ENCODE results near the gene GNPNAT1. TPM values are rescaled to one million over a fixed set of nuclear protein-coding genes. Genes with fewer than 3 reads are reported as not detected.

Gene GNPNAT1
- total and polyA plus RNA-seq, 2 experiments from 2014 or later: 44.4 to 68.7 TPM

DNA sequence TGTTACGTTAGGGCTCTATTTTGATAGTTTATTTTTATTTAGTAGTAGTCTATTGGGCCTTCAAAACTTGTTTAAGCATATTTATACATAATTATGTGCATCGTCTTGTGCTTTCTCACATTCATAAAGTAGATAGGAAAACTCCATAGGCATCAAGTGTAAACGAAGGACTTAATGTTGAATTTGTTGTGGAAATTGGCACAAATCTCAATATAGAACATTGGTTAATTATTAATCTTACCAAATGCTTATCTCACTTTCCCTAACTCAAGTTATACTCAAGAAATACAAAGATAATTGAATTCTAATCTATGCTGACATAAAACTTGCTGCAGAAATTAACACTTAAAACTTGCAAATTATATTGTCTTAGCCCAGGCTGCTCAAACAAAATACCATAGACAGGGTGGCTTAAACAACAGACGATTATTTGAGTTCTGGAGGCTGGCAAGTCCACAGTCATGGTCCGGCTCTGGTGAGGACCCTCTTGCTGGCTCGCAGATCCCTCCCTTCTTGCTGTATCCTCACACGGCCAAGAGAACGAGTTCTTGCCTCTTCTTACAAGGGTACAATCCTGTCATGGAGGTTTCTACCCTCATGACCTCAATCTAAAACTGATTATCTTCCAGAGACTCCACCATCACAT is 42.6 kb downstream of the GNPNAT1 start (continued):
- TF ChIP-seq, protein P1, sequence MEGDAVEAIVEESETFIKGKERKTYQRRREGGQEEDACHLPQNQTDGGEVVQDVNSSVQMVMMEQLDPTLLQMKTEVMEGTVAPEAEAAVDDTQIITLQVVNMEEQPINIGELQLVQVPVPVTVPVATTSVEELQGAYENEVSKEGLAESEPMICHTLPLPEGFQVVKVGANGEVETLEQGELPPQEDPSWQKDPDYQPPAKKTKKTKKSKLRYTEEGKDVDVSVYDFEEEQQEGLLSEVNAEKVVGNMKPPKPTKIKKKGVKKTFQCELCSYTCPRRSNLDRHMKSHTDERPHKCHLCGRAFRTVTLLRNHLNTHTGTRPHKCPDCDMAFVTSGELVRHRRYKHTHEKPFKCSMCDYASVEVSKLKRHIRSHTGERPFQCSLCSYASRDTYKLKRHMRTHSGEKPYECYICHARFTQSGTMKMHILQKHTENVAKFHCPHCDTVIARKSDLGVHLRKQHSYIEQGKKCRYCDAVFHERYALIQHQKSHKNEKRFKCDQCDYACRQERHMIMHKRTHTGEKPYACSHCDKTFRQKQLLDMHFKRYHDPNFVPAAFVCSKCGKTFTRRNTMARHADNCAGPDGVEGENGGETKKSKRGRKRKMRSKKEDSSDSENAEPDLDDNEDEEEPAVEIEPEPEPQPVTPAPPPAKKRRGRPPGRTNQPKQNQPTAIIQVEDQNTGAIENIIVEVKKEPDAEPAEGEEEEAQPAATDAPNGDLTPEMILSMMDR (conservative IDR thresholded peaks at IDR 0.05; ENCODE audit: low read depth in 2 of 2): no peak
- TF ChIP-seq EZH2phosphoT487 (IDR thresholded peaks at IDR 0.05; ENCODE audit: unreplicated experiment) (no peak), ZNF331 (CRISPR knock-in tag; IDR thresholded peaks at IDR 0.05; ENCODE audit: low read depth) (no peak)

GRCh38 chr14:52741865-52742264 is 49.5 kb downstream of the GNPNAT1 start:
- DNase-seq (ENCODE audit: low spot score) (no peak), ATAC-seq (no peak)
- Mint-ChIP-seq H3K4me1 (peaks cover 17% of the 10 kb centered on the region), H3K36me3 (ENCODE audit: low read depth) (peaks cover 23% of the 10 kb centered on the region), H3K27me3 (ENCODE audit: insufficient read depth, low read depth, poor library complexity) (no peaks in the 10 kb centered on the region), H3K27ac (no peak overlapping the region), H3K4me3 (no peak overlapping the region), H3K9me3 (no peaks in the 10 kb centered on the region)
- Histone ChIP-seq H4K20me1 (replicated peaks; ENCODE audit: insufficient read depth) (peaks cover 8% of the 10 kb centered on the region), H3K27ac (ENCODE audit: low read depth) (peak overlapping the region; percentile 57), H3K4me1 (ENCODE audit: insufficient read depth) (peaks cover 9% of the 10 kb centered on the region; the same call in 1 of the 2 replicates), H3F3A (replicated peaks; ENCODE audit: low read depth) (no peaks in the 10 kb centered on the region), H2AFZ (no peak overlapping the region), H3K4me2 (0 out of 2 replicates have a peak overlapping the region, but pooled peaks have one; percentile 23), H3K27me3 (ENCODE audit: insufficient read depth) (no peaks in the 10 kb centered on the region), H3K4me3 (no peak overlapping the region), H3K79me2 (replicated peaks; ENCODE audit: insufficient read depth) (peaks cover 86% of the 10 kb centered on the region), H3K36me3 (ENCODE audit: insufficient read depth) (peaks cover 5% of the 10 kb centered on the region; the same call in 1 of the 2 replicates), H3K9me2 (ENCODE audit: insufficient read depth) (no peaks in the 10 kb centered on the region)
- TF ChIP-seq NANOG (IDR thresholded peaks at IDR 0.05; ENCODE audit: borderline replicate concordance): no peak
- TF ChIP-seq POLR2AphosphoS5 (IDR thresholded peaks at IDR 0.05; ENCODE audit: low read depth): no peak
- TF ChIP-seq, protein P1 (conservative IDR thresholded peaks at IDR 0.05; ENCODE audit: low read depth in 2 of 2): no peak
- TF ChIP-seq REST (IDR thresholded peaks at IDR 0.05; ENCODE audit: unreplicated experiment): no peak
- no peak for TF ChIP-seq ZNF462 (CRISPR knock-in tag; IDR thresholded peaks at IDR 0.05)
- no peak for TF ChIP-seq ZNF331 (CRISPR knock-in tag; IDR thresholded peaks at IDR 0.05; ENCODE audit: low read depth)
- TF ChIP-seq EZH2phosphoT487 (IDR thresholded peaks at IDR 0.05; ENCODE audit: unreplicated experiment): no peak
